NCI-H1930 (cell line): Measurements from ENCODE around the gene SLA2.
A peak's percentile ranks its signal among the peaks of the same experiment; 100 is the strongest.
"Not testable (repeated sequence)": the region's sequence is repeated elsewhere in the genome, so short reads cannot be mapped to it uniquely, and the experiment has no call there.

Experiments
- DNase-seq, 2 experiments: peaks; one replicate each; lab custom pipeline; 2025; lab: John Stamatoyannopoulos, UW

SLA2 gene

GRCh38 chr20:36573798-36574365 is 72.1 kb downstream of the SLA2 start:
- DNase-seq = no peak

- DNase-seq = peak; percentile 61 to 69
These were observed 72.7 kb downstream of the SLA2 start, which contains the start of gene TGIF2 for GRCh38 chr20:36573103-36573797. Gene TGIF2, plus strand, starts transcription at chr20:36573597. Its CDS starts 5,178 bp downstream, at chr20:36578775.

- no peak for DNase-seq
These were observed 73.3 kb downstream of the SLA2 start for GRCh38 chr20:36572701-36573102.

GRCh38 chr20:36571564-36572504 is 74.2 kb downstream of the SLA2 start:
- no peak for DNase-seq

GRCh38 chr20:36569847-36570429 is 76.1 kb downstream of the SLA2 start:
- DNase-seq = no peak

- DNase-seq = no peak
These were observed 80.5 kb downstream of the SLA2 start for GRCh38 chr20:36565520-36565919.

- not testable (repeated sequence) for DNase-seq
These were observed 81.3 kb downstream of the SLA2 start for GRCh38 chr20:36564726-36565121.

- not testable (repeated sequence) for DNase-seq
These were observed 81.8 kb downstream of the SLA2 start for GRCh38 chr20:36564078-36564725.

- DNase-seq = no peak
These were observed 82.6 kb downstream of the SLA2 start for GRCh38 chr20:36563374-36563773.

- no peak for DNase-seq
These were observed 83.3 kb downstream of the SLA2 start for GRCh38 chr20:36562724-36563123.
